ENCODE data around the gene CRHBP. TPM values are rescaled to one million over a fixed set of nuclear protein-coding genes. Genes with fewer than 3 reads are reported as not detected.

The CRHBP gene
- total and polyA plus RNA-seq, 9 of the 15 experiments (the other 6 are each of a cell fraction or from before 2014, with no cell fraction given), result not detected

GRCh38 chr5:76947082-76947503 is 5.8 kb upstream of the CRHBP start (continued):
- TF ChIP-seq HSF4 (CRISPR knock-in tag; IDR thresholded peaks at IDR 0.05; ENCODE audit: borderline replicate concordance) (no peak), SMARCC2 (IDR thresholded peaks at IDR 0.05; ENCODE audit: low read depth) (0 out of 2 replicates have a peak, but pooled peaks have one; percentile 40), EP300 (IDR thresholded peaks at IDR 0.05; ENCODE audit: low read length) (peak; percentile 79; the same call in 1 of the 2 replicates), RBM25 (IDR thresholded peaks at IDR 0.05; ENCODE audit: low read depth, low read length, severe bottlenecking) (no peak), CBFA2T3 (IDR thresholded peaks at IDR 0.05) (peak; percentile 92), MNT (conservative IDR thresholded peaks at IDR 0.05) (no peak), NCOA1 (IDR thresholded peaks at IDR 0.05; ENCODE audit: low read depth) (no peak), ZNF217 (CRISPR knock-in tag; IDR thresholded peaks at IDR 0.05) (no peak), HDAC1 (IDR thresholded peaks at IDR 0.05) (no peak), CBFA2T2 (conservative IDR thresholded peaks at IDR 0.05) (peak; percentile 87), SMARCB1 (IDR thresholded peaks at IDR 0.05; ENCODE audit: insufficient read length, low read depth) (no peak), RFX5 (IDR thresholded peaks at IDR 0.05; ENCODE audit: low read depth, low read length) (no peak), ARID1B (IDR thresholded peaks at IDR 0.05) (peak; percentile 91), MLX (CRISPR knock-in tag; conservative IDR thresholded peaks at IDR 0.05) (no peak), CBX2 (IDR thresholded peaks at IDR 0.05; ENCODE audit: insufficient read depth, low read length, poor library complexity, severe bottlenecking) (no peak), PREB (CRISPR knock-in tag; IDR thresholded peaks at IDR 0.05) (no peak), STAT5A (IDR thresholded peaks at IDR 0.05; ENCODE audit: borderline replicate concordance, low read length) (no peak), CC2D1A (IDR thresholded peaks at IDR 0.05) (peak; percentile 43; the same call in 1 of the 2 replicates), FOSL1 (tag; conservative IDR thresholded peaks at IDR 0.05) (0 out of 2 replicates have a peak, but pooled peaks have one; percentile 21), KDM2B (CRISPR knock-in tag; IDR thresholded peaks at IDR 0.05) (no peak), VEZF1 (CRISPR knock-in tag; IDR thresholded peaks at IDR 0.05) (peak; percentile 96)

Measured in K562 (cell line).